Neural cell (in vitro differentiated cells): ENCODE data around the gene PIGQ. TPM values are rescaled to one million over a fixed set of nuclear protein-coding genes. Genes with fewer than 3 reads are reported as not detected.

ENCODE experiments used
- H2AFZ ChIP-seq: fragments of 200-600, 300-800 bp; sonication (generic), shearing (Covaris generic); 2 replicates; pipeline ENCODE4 v1.6.0; 2014; ENCODE audit warnings: low read depth, mild to moderate bottlenecking, antibody characterized with exemption, low read length, moderate library complexity
- H3F3A ChIP-seq: fragments of 200-600 bp; shearing (Covaris generic); 2 replicates; pipeline ENCODE4 v1.6.1; 2016; ENCODE audit warnings: mild to moderate bottlenecking, moderate library complexity, mixed read lengths, antibody characterized with exemption, low read length; ENCODE audit not compliant: insufficient read depth, poor library complexity, severe bottlenecking
- H3K27ac ChIP-seq: fragments of 200-600, 300-800 bp; sonication (generic), shearing (Covaris generic); 2 replicates; pipeline ENCODE4 v1.5.1; 2014; ENCODE audit warnings: mild to moderate bottlenecking, low read length, moderate library complexity
- H3K27me3 ChIP-seq: fragments of 300-800, 200-600 bp; sonication (generic), shearing (Covaris generic); 2 replicates; pipeline ENCODE4 v1.6.0; 2014; ENCODE audit warnings: mild to moderate bottlenecking, low read depth, low read length, moderate library complexity; ENCODE audit not compliant: insufficient read depth
- H3K36me3 ChIP-seq: fragments of 300-800, 200-600 bp; sonication (generic), shearing (Covaris generic); 2 replicates; pipeline ENCODE4 v1.5.1; 2014; ENCODE audit warnings: mild to moderate bottlenecking, antibody characterized with exemption, low read length, moderate library complexity; ENCODE audit not compliant: insufficient read depth
- H3K4me2 ChIP-seq: fragments of 300-800, 200-600 bp; sonication (generic), shearing (Covaris generic); 2 replicates; pipeline ENCODE4 v1.6.0; 2014; ENCODE audit warnings: mild to moderate bottlenecking, low read length
- H3K4me3 ChIP-seq: fragments of 300-800, 200-600 bp; sonication (generic), shearing (Covaris generic); 2 replicates; pipeline ENCODE4 v1.5.1; 2014; ENCODE audit warnings: mild to moderate bottlenecking, low read length, moderate library complexity
- H3K79me2 ChIP-seq: fragments of 200-600 bp; shearing (Covaris generic); replicated peaks from 2 replicates; pipeline ENCODE4 v1.6.0; 2014; ENCODE audit warnings: mild to moderate bottlenecking, low read length, moderate library complexity; ENCODE audit not compliant: insufficient read depth
- H3K9ac ChIP-seq: fragments of 300-800, 200-600 bp; sonication (generic), shearing (Covaris generic); 2 replicates; pipeline ENCODE4 v1.6.1; 2016; ENCODE audit warnings: mild to moderate bottlenecking, low read length, mixed read lengths
- H3K9me2 ChIP-seq: fragments of 200-600 bp; shearing (Covaris generic); 2 replicates; pipeline ENCODE4 v1.6.1; 2016; ENCODE audit warnings: mild to moderate bottlenecking, low read length, mixed read lengths; ENCODE audit not compliant: insufficient read depth
- H3K9me3 ChIP-seq: fragments of 200-600, 300-800 bp; sonication (generic), shearing (Covaris generic); 2 replicates; pipeline ENCODE4 v1.6.1; 2016; ENCODE audit warnings: mild to moderate bottlenecking, mixed run types, low read length, moderate library complexity, mixed read lengths
- H4K20me1 ChIP-seq: fragments of 200-600 bp; shearing (Covaris generic); 2 replicates; pipeline ENCODE4 v1.6.1; 2016; ENCODE audit warnings: mild to moderate bottlenecking, mixed run types; ENCODE audit not compliant: insufficient read depth
- EP300 ChIP-seq: fragments of 450-650 bp; conservative IDR thresholded peaks from 2 replicates; pipeline ENCODE4 v1.6.1; 2014; ENCODE audit warnings: antibody characterized with exemption, mild to moderate bottlenecking, moderate library complexity; ENCODE audit not compliant: poor library complexity, severe bottlenecking
- EZH2 ChIP-seq: fragments of 200-600, 300-800 bp; shearing (Covaris generic), sonication (generic); IDR thresholded peaks from 2 replicates; pipeline ENCODE4 v1.6.1; 2014; ENCODE audit warnings: antibody characterized with exemption, low read length, borderline replicate concordance, mild to moderate bottlenecking; ENCODE audit not compliant: insufficient read depth, poor library complexity, severe bottlenecking
- MXI1 ChIP-seq: fragments of 450-650 bp; conservative IDR thresholded peaks from 2 replicates; pipeline ENCODE4 v1.6.1; 2014; ENCODE audit warnings: antibody characterized with exemption, mild to moderate bottlenecking; ENCODE audit not compliant: poor library complexity, severe bottlenecking
- POLR2AphosphoS5 ChIP-seq: IDR thresholded peaks from 2 replicates; pipeline ENCODE4 v1.6.1; 2012
- RAD21 ChIP-seq: fragments of 450-650 bp; conservative IDR thresholded peaks from 2 replicates; pipeline ENCODE4 v1.6.1; 2014; ENCODE audit warnings: antibody characterized with exemption, mild to moderate bottlenecking, moderate library complexity
- SMC3 ChIP-seq: fragments of 450-650 bp; conservative IDR thresholded peaks from 2 replicates; pipeline ENCODE4 v1.6.1; 2014; ENCODE audit warnings: antibody characterized with exemption, mild to moderate bottlenecking, moderate library complexity; ENCODE audit not compliant: poor library complexity
- TAF1 ChIP-seq: IDR thresholded peaks from 2 replicates; pipeline ENCODE4 v1.6.1; 2012; ENCODE audit warnings: low read depth
- polyA plus RNA-seq: library from polyadenylated mRNA; depleted of rRNA; stranded (reverse); fragments of >200 nt; gene quantifications from 2 replicates; pipeline ENCODE4 v1.2.3, GENCODE V29; 2014
- TF ChIP-seq, protein P1 (sequence below): fragments of 450-650 bp; IDR thresholded peaks from 2 replicates; pipeline ENCODE4 v1.5.1; 2014; ENCODE audit warnings: antibody characterized with exemption, mild to moderate bottlenecking, moderate library complexity; ENCODE audit not compliant: poor library complexity, severe bottlenecking
- TF ChIP-seq, protein P2 (sequence below): IDR thresholded peaks from 2 replicates; pipeline ENCODE4 v1.6.1; 2012; ENCODE audit warnings: borderline replicate concordance

PIGQ gene
- polyA plus RNA-seq, 1 donor from 2014 or later, result 69.2 TPM

DNA sequence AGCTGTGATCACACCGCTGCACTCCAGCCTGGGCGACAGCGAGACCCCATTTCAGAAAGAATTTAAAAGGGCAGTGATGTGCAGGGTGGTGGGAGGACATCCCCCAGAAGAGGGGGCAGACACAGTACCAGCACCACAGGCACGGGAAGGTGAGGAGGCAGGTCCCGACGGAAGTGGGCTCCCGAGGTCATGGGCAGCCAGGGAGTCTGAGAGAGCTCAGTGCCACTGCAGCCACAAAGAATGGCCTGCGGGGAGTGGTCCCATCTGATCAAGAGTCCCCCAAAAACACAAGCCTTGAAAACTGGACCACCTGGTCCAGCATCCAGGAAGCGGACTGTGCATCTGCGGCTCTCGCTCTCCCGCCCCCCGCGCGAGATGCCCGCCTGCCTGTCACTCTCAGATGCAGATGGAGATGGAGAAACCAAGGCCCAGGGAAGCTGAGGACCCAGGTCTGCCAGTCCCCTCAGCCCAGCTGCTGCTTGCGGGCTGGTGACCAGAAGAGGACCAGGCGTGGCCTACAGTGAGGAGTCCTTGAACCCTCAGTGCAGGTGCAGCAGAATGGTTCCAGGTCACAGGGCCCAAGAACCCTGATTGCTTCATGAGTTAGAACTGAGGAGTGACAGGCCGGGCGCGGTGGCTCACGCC is 46.5 kb upstream of the PIGQ start:
- Histone ChIP-seq H3K4me3 (no peak overlapping the region), H3K9me3 (no peaks in the 10 kb centered on the region), H3F3A (no peaks in the 10 kb centered on the region), H3K4me2 (no peak overlapping the region), H3K9ac (no peak overlapping the region), H3K27ac (no peak overlapping the region), H3K79me2 (no peaks in the 10 kb centered on the region), H4K20me1 (no peaks in the 10 kb centered on the region), H3K36me3 (peaks cover 4% of the 10 kb centered on the region), H3K9me2 (no peaks in the 10 kb centered on the region), H3K27me3 (no peaks in the 10 kb centered on the region), H2AFZ (no peak overlapping the region)
- no peak for TF ChIP-seq EZH2
- no peak for TF ChIP-seq MXI1
- no peak for TF ChIP-seq TAF1
- TF ChIP-seq POLR2AphosphoS5, result no peak
- no peak for TF ChIP-seq SMC3
- TF ChIP-seq EP300, result no peak
- TF ChIP-seq, protein P1, sequence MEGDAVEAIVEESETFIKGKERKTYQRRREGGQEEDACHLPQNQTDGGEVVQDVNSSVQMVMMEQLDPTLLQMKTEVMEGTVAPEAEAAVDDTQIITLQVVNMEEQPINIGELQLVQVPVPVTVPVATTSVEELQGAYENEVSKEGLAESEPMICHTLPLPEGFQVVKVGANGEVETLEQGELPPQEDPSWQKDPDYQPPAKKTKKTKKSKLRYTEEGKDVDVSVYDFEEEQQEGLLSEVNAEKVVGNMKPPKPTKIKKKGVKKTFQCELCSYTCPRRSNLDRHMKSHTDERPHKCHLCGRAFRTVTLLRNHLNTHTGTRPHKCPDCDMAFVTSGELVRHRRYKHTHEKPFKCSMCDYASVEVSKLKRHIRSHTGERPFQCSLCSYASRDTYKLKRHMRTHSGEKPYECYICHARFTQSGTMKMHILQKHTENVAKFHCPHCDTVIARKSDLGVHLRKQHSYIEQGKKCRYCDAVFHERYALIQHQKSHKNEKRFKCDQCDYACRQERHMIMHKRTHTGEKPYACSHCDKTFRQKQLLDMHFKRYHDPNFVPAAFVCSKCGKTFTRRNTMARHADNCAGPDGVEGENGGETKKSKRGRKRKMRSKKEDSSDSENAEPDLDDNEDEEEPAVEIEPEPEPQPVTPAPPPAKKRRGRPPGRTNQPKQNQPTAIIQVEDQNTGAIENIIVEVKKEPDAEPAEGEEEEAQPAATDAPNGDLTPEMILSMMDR, result no peak
- TF ChIP-seq RAD21, result no peak
- TF ChIP-seq, protein P2, sequence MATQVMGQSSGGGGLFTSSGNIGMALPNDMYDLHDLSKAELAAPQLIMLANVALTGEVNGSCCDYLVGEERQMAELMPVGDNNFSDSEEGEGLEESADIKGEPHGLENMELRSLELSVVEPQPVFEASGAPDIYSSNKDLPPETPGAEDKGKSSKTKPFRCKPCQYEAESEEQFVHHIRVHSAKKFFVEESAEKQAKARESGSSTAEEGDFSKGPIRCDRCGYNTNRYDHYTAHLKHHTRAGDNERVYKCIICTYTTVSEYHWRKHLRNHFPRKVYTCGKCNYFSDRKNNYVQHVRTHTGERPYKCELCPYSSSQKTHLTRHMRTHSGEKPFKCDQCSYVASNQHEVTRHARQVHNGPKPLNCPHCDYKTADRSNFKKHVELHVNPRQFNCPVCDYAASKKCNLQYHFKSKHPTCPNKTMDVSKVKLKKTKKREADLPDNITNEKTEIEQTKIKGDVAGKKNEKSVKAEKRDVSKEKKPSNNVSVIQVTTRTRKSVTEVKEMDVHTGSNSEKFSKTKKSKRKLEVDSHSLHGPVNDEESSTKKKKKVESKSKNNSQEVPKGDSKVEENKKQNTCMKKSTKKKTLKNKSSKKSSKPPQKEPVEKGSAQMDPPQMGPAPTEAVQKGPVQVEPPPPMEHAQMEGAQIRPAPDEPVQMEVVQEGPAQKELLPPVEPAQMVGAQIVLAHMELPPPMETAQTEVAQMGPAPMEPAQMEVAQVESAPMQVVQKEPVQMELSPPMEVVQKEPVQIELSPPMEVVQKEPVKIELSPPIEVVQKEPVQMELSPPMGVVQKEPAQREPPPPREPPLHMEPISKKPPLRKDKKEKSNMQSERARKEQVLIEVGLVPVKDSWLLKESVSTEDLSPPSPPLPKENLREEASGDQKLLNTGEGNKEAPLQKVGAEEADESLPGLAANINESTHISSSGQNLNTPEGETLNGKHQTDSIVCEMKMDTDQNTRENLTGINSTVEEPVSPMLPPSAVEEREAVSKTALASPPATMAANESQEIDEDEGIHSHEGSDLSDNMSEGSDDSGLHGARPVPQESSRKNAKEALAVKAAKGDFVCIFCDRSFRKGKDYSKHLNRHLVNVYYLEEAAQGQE, result no peak

DNA sequence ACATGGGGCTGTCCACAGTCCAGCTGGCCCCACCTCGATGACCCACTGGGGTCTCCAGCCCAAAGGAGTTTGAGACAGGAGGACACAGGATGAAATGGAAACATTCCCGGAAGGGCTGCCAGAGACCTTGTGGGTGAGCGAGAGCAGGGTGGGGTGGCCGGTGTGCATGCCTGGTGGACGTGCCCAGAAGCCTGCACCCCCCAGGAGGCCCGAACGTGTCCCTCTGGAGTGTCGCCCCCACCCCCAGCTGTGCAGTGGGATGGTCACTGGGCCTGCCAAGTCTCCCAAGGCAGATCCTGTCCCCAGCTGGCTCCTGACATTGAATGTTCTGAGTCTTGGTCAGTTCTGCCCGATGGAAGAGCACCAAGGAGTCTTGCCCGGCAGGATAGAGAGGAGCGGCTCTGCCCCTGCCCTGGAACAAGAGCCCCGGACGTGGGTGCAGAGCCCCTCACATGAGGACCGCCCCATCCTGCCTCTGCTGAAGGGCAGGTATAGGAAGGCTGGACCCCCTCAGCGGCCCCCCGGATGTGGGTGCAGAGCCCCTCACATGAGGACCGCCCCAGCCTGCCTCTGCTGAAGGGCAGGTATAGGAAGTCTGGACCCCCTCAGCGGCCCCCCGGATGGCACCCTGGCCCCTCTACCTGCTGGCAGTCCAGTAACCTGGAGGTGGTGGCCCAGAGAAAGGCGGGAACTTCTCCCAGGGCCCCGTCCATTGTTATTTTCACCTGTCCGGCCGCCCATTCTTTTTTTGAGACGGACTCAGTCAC is 45.3 kb upstream of the PIGQ start:
- Histone ChIP-seq H3K4me3 (no peak overlapping the region), H3K27me3 (no peaks in the 10 kb centered on the region), H2AFZ (no peak overlapping the region), H3K27ac (no peak overlapping the region), H3F3A (no peaks in the 10 kb centered on the region), H3K9me3 (no peaks in the 10 kb centered on the region), H3K9ac (no peak overlapping the region), H4K20me1 (no peaks in the 10 kb centered on the region), H3K79me2 (peaks cover 12% of the 10 kb centered on the region), H3K36me3 (peaks cover 4% of the 10 kb centered on the region), H3K9me2 (no peaks in the 10 kb centered on the region), H3K4me2 (no peak overlapping the region)
- TF ChIP-seq RAD21, result no peak
- TF ChIP-seq, protein P1, result no peak
- no peak for TF ChIP-seq MXI1
- no peak for TF ChIP-seq SMC3
- TF ChIP-seq EP300, result no peak
- TF ChIP-seq TAF1, result no peak
- TF ChIP-seq, protein P2, result no peak
- TF ChIP-seq POLR2AphosphoS5, result no peak
- TF ChIP-seq EZH2, result no peak
